ENCODE measurements around the gene C6orf141.
"Not testable (repeated sequence)": the region's sequence is repeated elsewhere in the genome, so short reads cannot be mapped to it uniquely, and the experiment has no call there.

Gene C6orf141

DNA sequence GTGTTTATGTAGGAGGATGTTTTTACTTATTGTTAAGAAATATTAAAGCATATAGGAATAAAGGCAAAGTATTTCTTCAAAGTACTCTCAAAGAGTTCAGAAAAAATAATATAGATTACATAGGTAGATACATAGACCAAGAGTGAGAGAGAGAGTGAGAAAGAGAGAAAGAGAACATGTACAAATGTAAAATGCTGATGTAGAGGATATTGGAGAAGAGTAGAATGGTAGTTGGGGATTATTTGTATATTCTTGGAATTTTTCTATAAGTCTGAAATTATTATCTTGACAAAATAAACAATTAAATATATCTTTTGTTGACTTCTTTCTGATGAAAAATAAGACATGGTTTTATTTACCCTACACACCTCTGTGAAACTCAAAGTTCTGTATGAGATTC lies 29.2 kb downstream of the C6orf141 start:
- DNase-seq (ENCODE audit: low read depth): no peak

DNA sequence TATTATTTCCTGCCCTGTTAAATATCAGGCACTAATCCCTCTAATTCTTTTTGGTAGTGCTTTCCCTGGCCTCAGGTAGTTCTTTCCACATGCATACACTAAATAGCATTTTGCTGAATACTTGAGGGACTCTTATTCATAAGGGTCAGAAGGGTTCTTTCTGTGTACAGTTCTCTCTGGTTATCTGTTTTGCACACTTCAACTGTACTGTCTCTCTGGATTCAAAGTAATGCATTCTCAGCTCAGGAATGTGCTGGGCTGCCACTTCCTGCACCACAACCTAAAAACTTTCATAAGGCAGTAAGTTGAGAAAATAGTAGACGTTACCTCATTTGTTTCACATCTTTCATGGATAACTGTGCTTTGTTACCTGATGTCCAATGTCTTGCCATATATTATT lies 32.1 kb downstream of the C6orf141 start:
- no peak for DNase-seq (ENCODE audit: low read depth)

DNA sequence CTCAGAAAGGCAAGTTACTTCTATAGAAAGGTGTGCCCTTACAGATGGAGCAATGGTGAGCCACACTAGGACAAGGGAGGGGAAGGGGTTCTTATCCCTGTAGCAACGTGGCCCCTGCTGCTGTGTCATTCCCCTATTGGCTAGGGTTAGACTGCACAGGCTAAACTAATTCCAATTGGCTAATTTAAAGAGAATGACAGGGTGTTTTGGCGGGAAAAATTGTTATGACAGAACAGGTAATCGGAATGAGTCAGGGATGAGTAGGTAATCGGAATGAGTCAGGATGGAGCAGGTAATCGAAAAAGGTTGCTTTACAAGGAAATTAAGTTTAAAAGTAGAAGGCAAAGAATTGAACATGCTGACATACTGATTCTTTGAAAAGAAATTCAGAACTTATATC lies 36.8 kb downstream of the C6orf141 start:
- DNase-seq (ENCODE audit: low read depth): not testable (repeated sequence)
